HG02588 (cell line): Measurements from ENCODE around the gene RNF217.
"Not testable (repeated sequence)": the region's sequence is repeated elsewhere in the genome, so short reads cannot be mapped to it uniquely, and the experiment has no call there.

Experiments
- ATAC-seq: cut with Tn5 transposase; IDR thresholded peaks from one replicate; pipeline ENCODE4 v1.9.1; 2021; ENCODE audit warnings: mild to moderate bottlenecking, moderate library complexity; ENCODE audit not compliant: unreplicated experiment

Gene RNF217

DNA sequence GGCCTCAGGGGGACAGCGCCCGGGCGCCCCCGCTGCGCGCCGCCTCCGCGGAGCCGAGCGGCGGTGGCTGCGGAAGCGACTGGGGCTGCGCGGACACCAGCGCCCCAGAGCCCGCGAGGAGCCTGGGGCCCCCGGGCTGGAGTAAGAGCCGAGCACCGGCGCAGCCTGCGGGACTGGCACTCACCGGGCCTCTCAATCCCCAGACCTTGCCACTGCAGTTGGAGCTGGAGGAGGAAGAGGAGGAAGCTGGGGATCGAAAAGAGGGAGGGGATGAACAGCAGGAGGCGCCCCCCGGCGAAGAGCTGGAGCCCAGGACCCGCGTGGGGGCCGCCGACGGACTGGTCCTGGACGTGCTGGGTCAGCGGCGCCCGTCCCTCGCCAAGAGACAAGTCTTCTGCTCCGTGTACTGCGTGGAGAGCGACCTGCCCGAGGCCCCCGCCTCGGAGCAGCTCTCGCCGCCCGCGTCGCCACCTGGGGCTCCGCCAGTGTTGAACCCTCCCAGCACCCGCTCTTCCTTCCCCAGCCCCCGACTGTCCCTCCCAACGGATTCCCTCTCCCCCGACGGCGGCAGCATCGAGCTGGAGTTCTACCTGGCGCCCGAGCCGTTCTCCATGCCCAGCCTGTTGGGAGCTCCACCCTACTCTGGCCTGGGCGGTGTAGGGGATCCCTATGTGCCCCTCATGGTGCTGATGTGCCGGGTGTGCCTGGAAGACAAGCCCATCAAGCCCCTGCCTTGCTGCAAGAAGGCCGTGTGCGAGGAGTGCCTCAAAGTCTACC, 590 bp downstream of the RNF217 start:
- ATAC-seq, result no peak

- ATAC-seq, result no peak
Measured at GRCh38 chr6:124963416-124963785, 1.2 kb downstream of the RNF217 start.

DNA sequence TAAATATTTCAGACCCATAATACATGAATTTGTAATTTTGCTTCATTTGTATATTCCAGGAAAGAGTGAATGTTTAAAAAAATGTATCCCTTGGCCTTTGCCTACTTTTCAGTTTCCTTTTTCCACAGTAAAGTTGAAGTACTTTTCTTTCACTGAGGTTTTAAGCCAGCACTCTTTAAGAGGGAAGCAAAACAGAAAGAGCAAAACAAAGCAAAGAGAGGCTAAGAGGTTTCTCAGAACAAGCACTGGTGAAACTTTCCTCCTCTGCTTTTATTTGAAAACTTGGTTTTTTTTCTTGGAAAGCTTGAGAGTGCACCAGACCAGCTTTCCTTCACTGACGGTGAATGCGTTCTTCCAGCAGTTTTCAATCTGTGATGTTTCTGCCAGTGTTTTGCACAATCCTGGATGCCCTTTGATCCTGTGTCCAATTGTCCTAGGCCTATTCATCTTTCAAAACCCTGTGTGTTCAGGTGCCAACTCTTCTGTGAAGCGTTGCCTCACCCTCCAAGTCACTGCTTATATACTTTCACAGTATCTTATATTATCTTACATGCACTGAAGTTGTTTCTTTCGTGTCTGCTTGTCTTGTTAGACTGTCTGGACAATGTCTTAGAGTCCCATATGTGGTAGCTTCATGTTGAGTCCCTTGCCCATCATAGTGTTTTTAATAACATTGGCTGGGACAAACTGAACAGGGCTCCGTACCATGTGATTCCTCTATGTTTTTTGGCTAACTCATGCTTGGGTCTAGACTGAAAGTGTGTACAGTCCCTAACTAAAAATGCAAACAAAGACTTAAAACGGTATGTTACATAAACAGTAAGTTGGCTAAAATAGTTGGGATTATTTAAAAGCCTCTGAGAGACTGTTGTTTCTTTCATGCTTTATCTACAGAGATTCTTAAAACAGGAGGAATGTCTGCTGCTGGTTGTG, 1.9 kb downstream of the RNF217 start:
- no peak for ATAC-seq

- no peak for ATAC-seq
Measured at GRCh38 chr6:124964764-124965105, 2.5 kb downstream of the RNF217 start.

- not testable (repeated sequence) for ATAC-seq
Measured at GRCh38 chr6:124965424-124965850, 3.2 kb downstream of the RNF217 start.

DNA sequence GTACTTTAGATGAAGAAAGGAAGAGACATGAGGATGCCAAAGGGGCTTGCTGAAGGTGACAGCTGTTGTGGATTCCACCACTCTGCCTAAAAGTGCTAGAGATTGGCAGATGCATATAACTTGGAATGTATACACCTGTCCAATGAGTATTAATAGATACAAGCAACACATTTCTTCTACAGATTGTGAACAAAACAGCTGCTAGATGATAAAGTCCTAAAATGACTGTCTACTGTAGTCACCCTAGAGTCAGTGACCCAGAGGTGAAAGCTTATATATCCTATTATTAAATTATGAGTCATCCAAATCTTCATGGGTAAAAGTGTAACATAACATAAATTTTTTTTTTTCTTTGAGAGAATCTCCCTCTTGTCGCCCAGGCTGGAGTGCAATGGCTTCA, 5.2 kb downstream of the RNF217 start:
- ATAC-seq, result no peak

- ATAC-seq, result no peak
Measured at GRCh38 chr6:124968401-124968800, 6.2 kb downstream of the RNF217 start.

DNA sequence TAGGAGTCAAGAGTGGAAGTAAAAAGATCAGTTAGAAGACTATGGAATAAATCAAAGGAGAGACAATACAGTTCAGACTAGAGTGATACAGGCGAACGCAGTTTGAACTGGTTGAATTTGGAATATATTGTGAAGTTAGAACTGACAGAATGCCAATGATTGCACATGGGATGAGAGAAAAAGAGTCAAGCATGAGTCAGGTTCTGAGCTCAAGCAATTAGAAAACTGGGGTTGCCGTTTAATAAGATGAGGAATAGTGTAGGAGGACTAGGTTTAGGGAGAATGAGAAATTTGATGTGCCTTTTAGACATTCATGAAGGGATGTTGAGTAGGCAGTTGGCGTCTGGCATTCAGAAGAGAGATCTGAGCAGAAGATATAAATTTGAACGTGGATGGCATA, 8.0 kb downstream of the RNF217 start:
- no peak for ATAC-seq

DNA sequence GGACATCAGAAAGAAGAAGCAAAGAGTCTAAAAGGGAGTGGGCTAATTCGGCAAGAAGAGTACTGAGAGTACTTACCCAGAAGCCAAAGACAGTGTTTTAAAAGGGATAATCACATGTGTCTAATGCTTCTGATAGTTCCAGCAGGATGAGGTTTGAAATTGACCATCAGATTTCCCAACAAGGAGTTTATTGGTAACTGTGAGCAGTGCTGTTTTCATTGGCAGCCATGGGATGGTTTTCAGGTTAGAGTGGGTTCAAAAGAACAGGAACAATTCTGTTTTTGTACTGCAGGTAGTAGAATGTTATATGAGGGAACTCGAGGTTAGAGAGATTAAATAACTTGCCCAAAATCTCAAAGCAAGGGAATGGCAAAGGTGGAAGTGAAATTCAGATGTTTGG, 8.5 kb downstream of the RNF217 start:
- no peak for ATAC-seq

GRCh38 chr6:124973780-124974179, 11.5 kb downstream of the RNF217 start:
- no peak for ATAC-seq

DNA sequence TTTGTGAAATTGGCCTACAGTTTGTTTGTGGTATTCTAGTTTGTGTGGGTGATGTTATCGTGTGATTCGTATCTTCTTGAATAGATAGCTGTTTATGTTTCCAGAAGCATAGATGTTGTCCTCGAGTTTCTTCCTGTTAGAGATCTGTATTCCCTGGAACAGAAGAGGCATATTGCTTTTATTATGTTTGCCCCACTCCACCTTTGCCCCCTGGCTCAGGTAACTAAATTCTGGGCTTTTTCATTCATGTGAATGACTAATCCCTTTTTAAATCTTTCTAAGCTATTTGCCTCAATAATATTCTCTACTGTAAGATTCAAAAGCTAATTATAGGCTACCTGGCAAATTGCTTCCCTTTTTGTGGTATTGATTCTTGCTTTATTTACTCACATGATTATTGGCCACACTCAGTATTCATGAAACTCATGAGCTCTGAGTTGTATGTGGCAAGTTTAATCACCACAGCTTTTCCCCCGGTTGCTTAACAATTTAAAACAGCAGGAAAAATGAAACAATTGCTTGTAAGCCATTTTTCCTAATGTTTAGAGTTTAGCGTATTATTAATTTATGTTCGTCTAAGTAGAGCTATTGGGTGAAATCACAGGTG, 12.6 kb downstream of the RNF217 start:
- ATAC-seq, result no peak

DNA sequence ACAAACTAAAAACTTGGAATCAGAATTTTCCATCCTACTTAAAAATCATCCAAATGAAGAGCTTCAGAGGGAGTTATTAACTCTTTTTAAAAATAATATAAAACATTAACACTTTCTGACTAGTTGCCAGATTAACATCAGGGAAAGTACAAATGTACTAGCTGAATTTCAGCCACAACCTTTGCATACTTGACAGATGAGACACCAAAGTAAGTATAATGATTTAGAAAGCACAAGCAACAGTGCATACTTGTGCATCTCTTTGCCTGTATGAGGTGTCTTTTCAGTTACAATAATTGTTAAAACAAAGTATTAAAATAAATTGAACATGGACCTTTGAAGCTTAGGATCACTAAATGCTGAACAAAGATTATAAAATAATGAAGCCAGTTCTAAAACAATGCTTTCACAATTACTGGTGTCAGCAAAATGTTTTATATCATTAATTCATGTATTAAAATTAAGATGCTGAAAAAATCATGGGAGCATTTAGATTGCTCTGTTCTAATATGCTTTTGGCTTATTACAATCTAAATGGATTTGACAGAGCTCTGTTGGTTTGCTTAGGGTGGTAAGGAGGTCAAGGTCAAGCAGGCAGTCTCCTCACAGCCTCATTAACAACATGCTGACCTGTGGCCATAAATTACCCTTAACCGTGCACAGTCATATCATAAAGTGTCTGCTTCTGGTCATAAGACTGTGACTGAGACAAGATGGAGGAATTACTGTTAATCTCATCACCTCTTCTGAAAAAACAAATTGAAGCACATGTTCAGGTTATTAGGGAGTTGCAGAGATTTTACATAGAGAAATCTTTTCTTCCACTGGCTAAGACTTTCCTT, 15.1 kb downstream of the RNF217 start:
- ATAC-seq, result no peak

DNA sequence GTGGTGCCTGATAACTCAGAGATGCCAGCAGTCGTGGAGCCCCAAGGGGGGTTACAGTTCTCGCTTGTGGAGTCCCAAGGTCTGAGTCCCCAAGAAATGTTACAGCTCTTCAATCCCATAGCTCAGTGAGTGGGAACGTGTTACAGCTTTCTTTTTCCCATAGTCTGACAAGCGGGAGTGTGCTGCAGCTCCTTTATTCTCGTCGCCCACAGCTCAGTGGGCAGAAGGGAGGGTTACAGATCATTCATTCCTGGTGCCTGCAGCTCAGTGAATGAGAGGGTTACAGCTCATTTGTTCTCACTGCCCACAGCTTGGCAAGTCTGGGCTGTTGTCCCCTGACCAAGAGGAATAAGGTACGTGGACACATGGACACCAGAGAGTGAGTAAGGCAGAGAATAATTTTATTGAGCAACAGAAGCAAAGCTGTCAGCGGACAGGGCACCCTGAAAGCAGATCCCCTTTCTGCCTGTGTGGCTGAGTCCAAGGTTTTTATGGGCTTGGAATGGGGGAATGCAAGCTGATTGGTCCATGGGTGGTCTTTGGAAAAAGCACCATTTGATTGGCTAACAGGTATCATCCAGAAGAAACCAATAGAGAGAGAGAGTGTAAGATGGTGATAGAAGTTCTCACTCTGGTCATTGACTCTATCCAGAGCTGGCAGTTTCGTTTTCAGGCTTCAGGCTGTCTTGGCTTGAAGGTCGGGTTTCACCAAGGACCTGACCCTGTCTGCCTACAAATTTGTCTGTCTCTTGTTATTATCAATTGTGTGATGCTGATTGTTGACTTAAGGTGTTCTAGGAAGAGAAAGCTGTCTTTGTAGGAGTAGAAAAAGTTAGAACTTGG, 16.4 kb downstream of the RNF217 start:
- ATAC-seq, result no peak

- ATAC-seq, result no peak
Measured at GRCh38 chr6:124979294-124979678, 17.0 kb downstream of the RNF217 start.

DNA sequence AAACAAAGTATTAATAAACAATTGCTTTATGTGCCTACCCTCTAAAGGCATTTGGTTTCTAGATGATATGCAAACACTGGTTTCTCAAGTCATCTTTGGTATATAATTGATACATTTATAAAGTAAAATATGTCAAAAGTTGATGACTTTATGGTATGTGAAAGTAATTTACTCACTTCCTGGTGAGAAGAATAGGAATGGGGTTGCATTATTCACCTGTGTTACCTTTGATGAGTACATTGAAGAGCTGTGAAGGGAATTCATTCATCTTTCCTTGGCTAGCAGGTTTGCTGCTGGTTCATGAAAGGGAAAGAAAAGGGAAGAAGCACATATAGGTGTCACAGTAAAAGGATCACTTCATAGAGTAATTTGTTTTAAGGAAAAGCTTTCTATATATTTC, 20.4 kb downstream of the RNF217 start:
- no peak for ATAC-seq

GRCh38 chr6:124983383-124984083, 21.3 kb downstream of the RNF217 start:
- ATAC-seq, result no peak

DNA sequence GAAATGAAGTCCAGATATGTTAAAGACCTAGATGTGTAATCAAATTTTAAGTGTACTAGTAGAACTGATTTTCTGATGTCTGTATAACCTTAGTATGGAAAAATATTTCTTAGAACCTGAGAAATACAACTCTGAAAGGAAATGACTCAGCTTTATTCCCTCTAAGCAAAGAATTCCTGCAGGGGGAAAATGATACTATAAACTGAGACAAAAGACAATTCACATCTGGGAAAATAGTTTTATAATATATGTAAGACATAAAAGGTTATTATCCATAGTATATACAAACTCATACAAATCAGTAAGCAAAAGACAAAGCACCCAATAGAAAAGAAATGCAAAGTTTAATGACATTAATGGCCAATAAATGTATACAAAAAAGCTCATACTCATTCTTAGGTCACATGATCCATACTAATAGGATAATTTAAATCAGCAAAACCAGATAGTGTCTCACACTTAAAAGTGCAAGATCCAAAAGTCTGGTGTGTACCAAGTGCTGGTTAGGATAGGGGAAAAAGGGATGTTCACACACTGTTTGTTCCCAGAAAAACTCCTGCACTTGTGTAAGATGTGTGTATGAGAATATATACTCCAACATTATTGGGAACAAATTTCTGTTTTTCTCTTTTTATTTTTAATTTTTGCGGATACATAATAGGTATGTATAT, 22.6 kb downstream of the RNF217 start:
- ATAC-seq, result no peak

GRCh38 chr6:124986164-124986563, 23.9 kb downstream of the RNF217 start:
- no peak for ATAC-seq

DNA sequence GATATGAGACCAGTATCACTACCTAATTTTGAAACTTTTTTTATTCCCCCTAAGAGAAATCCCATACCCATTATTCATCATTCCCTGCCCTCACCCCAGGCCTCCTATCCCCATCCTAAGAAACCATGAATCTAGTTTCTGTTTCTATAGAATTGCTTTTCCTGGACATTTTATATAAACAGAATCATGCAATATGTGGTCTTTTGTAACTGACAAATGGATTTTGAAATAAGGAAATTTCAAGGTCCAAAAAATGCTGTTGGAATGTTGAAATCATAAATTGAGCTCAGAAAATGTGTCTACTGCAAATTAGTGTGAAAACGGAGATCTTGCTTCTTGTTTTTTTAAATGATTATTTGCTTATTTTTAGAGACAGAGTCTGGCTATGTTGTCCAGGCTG, 25.1 kb downstream of the RNF217 start:
- ATAC-seq, result no peak
